Islet precursor cell (in vitro differentiated cells): Measurements from ENCODE around the gene CDX4.
"Not testable (repeated sequence)": the region's sequence is repeated elsewhere in the genome, so short reads cannot be mapped to it uniquely, and the experiment has no call there.

Experiments used
- DNase-seq: peaks from one replicate; pipeline ENCODE4 v3.0.0-alpha.2; 2018

The CDX4 gene

GRCh38 chrX:73446831-73447230 is at the start of gene CDX4:
Gene CDX4, plus strand, starts transcription at chrX:73447053. Its CDS starts 201 bp downstream, at chrX:73447254.
- no peak for DNase-seq

- DNase-seq, result no peak
Observed at GRCh38 chrX:73398185-73398914, 48.5 kb upstream of the CDX4 start.

- DNase-seq, result no peak
Observed at GRCh38 chrX:73400136-73400748, 46.6 kb upstream of the CDX4 start.

- DNase-seq, result peak; percentile 70
Observed at GRCh38 chrX:73401591-73402266, 45.1 kb upstream of the CDX4 start.

- no peak for DNase-seq
Observed at GRCh38 chrX:73412930-73413329, 33.9 kb upstream of the CDX4 start.

- peak; percentile 63 for DNase-seq
Observed at GRCh38 chrX:73447311-73447794, 500 bp downstream of the CDX4 start.

- DNase-seq, result peak; percentile 55
Observed at GRCh38 chrX:73448379-73448778, 1.5 kb downstream of the CDX4 start.

- no peak for DNase-seq
Observed at GRCh38 chrX:73455171-73455570, 8.3 kb downstream of the CDX4 start.

GRCh38 chrX:73457306-73457705 is 10.5 kb downstream of the CDX4 start:
- DNase-seq, result no peak

- DNase-seq, result no peak
Observed at GRCh38 chrX:73468376-73468775, 21.5 kb downstream of the CDX4 start.

- no peak for DNase-seq
Observed at GRCh38 chrX:73478961-73479360, 32.1 kb downstream of the CDX4 start.

- DNase-seq, result no peak
Observed at GRCh38 chrX:73481521-73481920, 34.7 kb downstream of the CDX4 start.

GRCh38 chrX:73490661-73491060 is 43.8 kb downstream of the CDX4 start:
- DNase-seq, result no peak

- not testable (repeated sequence) for DNase-seq
Observed at GRCh38 chrX:73492178-73492577, 45.3 kb downstream of the CDX4 start.
